Measurements from ENCODE around the gene CA5A. TPM values are rescaled to one million over a fixed set of nuclear protein-coding genes. Genes with fewer than 3 reads are reported as not detected.

Gene CA5A
- total RNA-seq, 1 experiment from 2014 or later: not detected

DNA sequence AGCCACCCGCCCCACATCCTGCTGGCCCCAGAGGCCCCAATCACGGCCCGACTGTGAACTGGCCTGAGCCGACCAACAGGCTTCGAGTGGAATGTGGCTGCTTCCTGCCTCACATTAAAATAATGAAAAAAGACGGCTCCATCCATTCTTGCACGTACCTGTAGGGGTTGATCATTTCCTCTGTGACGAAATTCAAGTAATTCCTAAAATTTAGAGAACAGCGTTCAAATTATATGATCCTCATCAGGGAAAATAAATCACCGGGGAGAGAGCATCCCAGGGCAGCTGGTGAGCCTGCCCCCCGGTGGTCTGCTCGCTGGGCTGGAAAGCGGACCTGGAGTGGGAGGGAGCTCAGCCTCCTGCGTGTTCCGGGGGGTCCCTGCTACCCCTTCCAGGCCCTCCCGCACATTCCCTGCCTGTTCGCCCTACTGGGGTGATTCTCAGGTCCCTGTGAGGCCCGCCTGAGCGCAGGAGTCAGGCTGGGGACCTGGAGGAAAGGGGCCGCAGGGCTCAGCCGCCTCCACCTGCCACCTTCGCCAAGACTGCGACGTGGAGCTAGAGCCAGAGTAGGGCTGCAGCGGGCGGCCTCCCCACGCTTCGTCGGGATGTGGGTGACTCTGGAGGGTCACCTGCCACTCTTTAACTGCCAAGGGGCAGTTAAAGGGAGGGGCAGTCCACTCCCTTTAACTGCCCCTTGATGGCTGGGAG lies 95.9 kb downstream of the CA5A start:
- H3K9me3 ChIP-seq (ENCODE audit: control insufficient read depth in 1 of 2, insufficient read depth in 1 of 2, low read depth in 1 of 2, low read length in 2 of 2): no peaks in the 10 kb centered on the region
- peaks cover 49 to 96% of the 10 kb centered on the region in 2 experiments for H3K36me3 ChIP-seq (ENCODE audit: control insufficient read depth in 1 of 2, insufficient read depth in 2 of 2, low read length in 2 of 2)
- DNase-seq (ENCODE audit: low read depth, low spot score) (no peak), ATAC-seq (no peak)
- intact Hi-C loops (cut with micrococcal nuclease): no loop called here
- peaks cover 19% of the 10 kb centered on the region; the same call in 1 of the 2 replicates for H4K20me1 ChIP-seq (ENCODE audit: insufficient read depth)
- BruUV-seq (replicated peaks): no TSS peak
- H3K4me1 ChIP-seq (ENCODE audit: control insufficient read depth in 1 of 2, insufficient read depth in 2 of 2, low read length in 2 of 2): no peaks in the 10 kb centered on the region
- no peak overlapping the region for H3K9ac ChIP-seq (ENCODE audit: low read length)
- no peaks in the 10 kb centered on the region for H3K9me2 ChIP-seq (ENCODE audit: insufficient read depth)
- H2AFZ ChIP-seq (ENCODE audit: low read depth, low read length, poor library complexity, severe bottlenecking): no peak overlapping the region
- H3K4me3 ChIP-seq (replicated peaks in 1 of 2; ENCODE audit: low read depth in 1 of 2, low read length in 2 of 2): no peak overlapping the region
- CTCF ChIA-PET: interaction anchor here (1.0 kb wide), 1 partner anchor 61 kb away, joined by 3 read pairs; no protein-coding TSS in a partner anchor
- H3K79me2 ChIP-seq (ENCODE audit: insufficient read depth, low read length): peaks cover 63% of the 10 kb centered on the region
- no peak overlapping the region for H3K4me2 ChIP-seq (ENCODE audit: low read length)
- POLR2A ChIA-PET: interaction anchor here (1.3 kb wide), 1 partner anchor 33 kb away, joined by 4 read pairs; no protein-coding TSS in a partner anchor
- H3K27ac ChIP-seq (ENCODE audit: low read depth, low read length): no peak overlapping the region; the same call in 1 of the 2 replicates
- TF ChIP-seq, protein P1, sequence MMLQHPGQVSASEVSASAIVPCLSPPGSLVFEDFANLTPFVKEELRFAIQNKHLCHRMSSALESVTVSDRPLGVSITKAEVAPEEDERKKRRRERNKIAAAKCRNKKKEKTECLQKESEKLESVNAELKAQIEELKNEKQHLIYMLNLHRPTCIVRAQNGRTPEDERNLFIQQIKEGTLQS (IDR thresholded peaks at IDR 0.05): no peak
- TF ChIP-seq JUND (IDR thresholded peaks at IDR 0.05) (no peak), EZH2 (IDR thresholded peaks at IDR 0.05) (no peak), RAD21 (IDR thresholded peaks at IDR 0.05; ENCODE audit: low read depth) (no peak), POLR2AphosphoS5 (IDR thresholded peaks at IDR 0.05; ENCODE audit: low read depth, low read length) (peak; percentile 6; the same call in 1 of the 2 replicates), SRF (IDR thresholded peaks at IDR 0.05; ENCODE audit: low read depth) (no peak), EZH2phosphoT487 (IDR thresholded peaks at IDR 0.05; ENCODE audit: borderline replicate concordance) (no peak)
- TF ChIP-seq, protein P2, sequence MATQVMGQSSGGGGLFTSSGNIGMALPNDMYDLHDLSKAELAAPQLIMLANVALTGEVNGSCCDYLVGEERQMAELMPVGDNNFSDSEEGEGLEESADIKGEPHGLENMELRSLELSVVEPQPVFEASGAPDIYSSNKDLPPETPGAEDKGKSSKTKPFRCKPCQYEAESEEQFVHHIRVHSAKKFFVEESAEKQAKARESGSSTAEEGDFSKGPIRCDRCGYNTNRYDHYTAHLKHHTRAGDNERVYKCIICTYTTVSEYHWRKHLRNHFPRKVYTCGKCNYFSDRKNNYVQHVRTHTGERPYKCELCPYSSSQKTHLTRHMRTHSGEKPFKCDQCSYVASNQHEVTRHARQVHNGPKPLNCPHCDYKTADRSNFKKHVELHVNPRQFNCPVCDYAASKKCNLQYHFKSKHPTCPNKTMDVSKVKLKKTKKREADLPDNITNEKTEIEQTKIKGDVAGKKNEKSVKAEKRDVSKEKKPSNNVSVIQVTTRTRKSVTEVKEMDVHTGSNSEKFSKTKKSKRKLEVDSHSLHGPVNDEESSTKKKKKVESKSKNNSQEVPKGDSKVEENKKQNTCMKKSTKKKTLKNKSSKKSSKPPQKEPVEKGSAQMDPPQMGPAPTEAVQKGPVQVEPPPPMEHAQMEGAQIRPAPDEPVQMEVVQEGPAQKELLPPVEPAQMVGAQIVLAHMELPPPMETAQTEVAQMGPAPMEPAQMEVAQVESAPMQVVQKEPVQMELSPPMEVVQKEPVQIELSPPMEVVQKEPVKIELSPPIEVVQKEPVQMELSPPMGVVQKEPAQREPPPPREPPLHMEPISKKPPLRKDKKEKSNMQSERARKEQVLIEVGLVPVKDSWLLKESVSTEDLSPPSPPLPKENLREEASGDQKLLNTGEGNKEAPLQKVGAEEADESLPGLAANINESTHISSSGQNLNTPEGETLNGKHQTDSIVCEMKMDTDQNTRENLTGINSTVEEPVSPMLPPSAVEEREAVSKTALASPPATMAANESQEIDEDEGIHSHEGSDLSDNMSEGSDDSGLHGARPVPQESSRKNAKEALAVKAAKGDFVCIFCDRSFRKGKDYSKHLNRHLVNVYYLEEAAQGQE (IDR thresholded peaks at IDR 0.05; ENCODE audit: low read depth): no peak
- H3K27me3 ChIP-seq (ENCODE audit: insufficient read depth, low read length): no peaks in the 10 kb centered on the region
- RAD21 ChIA-PET (ENCODE audit: low non-redundant PET in 1 of 2, low total read pairs in 2 of 2, uncharacterized antibody in 2 of 2, unreplicated experiment in 2 of 2): no interaction called here
